Embryonic facial prominence (tissue), 1 donor: ENCODE measurements around the gene VAMP7.
"Not testable (repeated sequence)": the region's sequence is repeated elsewhere in the genome, so short reads cannot be mapped to it uniquely, and the experiment has no call there.

Source experiments
- DNase-seq: peaks from one replicate; pipeline ENCODE4 v3.0.0-alpha.2; 2016; ENCODE audit errors: extremely low spot score

The VAMP7 gene

DNA sequence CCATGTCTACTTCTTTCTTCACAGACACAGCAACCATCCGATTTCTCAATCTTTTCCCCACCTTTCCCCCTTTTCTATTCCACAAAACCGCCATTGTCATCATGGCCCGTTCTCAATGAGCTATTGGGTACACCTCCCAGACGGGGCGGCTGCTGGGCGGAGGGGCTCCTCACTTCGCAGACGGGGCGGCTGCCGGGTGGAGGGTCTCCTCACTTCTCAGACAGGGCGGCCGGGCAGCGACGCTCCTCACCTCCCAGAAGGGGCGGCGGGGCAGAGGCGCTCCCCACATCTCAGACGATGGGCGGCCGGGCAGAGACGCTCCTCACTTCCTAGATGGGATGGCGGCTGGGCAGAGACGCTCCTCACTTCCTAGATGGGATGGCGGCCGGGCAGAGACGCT, 26.5 kb downstream of the VAMP7 start:
- DNase-seq: not testable (repeated sequence)

GRCh38 chrX:155923200-155923599, 42.1 kb downstream of the VAMP7 start:
- DNase-seq: no peak

GRCh38 chrX:155930852-155931618, 49.9 kb downstream of the VAMP7 start:
- DNase-seq: not testable (repeated sequence)

- no peak for DNase-seq
Measured at GRCh38 chrX:155938132-155938531, 57.0 kb downstream of the VAMP7 start.

GRCh38 chrX:155949098-155949497, 68.0 kb downstream of the VAMP7 start:
- DNase-seq: no peak

DNA sequence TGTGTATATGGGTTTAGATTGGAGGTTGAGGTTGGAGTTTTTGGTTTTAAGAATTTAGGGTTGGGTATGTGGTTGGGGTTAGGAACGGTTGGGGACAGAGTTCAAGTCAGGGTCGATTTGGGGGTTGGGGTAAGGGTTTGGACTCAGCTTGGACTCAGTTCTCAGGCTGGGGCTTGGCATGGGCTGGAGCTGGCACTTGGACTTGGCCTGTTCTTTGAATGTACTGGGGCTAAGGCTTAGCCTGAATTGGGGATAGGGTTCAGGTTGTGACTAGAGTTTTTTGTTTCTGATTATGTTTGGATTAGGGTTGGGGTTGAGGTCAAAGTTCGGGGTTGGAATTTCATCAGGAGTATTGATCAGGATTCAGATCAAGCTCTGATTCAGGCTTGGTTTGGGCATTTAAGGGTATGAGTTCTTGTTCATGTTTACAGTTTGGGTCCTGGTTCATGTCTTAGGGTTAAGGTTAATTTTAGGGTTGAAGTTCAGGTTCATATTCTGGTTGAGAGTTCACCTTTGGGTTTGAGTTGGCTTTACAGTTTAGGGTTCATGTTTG, 70.2 kb downstream of the VAMP7 start:
- no peak for DNase-seq

DNA sequence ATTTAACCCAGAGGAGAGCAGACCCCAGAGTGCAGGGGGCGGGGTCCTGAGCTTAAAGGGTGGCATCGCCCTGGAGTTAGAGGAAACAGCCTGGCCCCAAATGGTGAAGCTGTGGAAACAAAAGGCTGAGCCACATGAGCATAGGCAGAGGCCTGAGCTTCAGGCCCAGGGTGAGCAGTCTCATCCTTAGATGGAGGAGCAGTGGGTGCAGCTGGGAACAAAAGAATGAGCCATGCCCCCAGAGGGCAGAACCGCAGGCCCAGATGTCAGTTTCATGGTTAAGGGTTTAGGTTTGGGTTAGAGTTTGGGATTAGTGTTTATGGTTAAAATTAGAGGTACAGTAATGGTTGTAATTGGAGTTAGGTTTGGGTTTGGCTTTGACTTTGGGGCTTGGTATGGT, 71.9 kb downstream of the VAMP7 start:
- DNase-seq: no peak

GRCh38 chrX:155954793-155955192, 73.6 kb downstream of the VAMP7 start:
- no peak for DNase-seq

- no peak for DNase-seq
Measured at GRCh38 chrX:155956099-155956498, 75.0 kb downstream of the VAMP7 start.

- DNase-seq: no peak
Measured at GRCh38 chrX:155956649-155957048, 75.5 kb downstream of the VAMP7 start.

GRCh38 chrX:155957843-155958242, 76.7 kb downstream of the VAMP7 start:
- DNase-seq: no peak

DNA sequence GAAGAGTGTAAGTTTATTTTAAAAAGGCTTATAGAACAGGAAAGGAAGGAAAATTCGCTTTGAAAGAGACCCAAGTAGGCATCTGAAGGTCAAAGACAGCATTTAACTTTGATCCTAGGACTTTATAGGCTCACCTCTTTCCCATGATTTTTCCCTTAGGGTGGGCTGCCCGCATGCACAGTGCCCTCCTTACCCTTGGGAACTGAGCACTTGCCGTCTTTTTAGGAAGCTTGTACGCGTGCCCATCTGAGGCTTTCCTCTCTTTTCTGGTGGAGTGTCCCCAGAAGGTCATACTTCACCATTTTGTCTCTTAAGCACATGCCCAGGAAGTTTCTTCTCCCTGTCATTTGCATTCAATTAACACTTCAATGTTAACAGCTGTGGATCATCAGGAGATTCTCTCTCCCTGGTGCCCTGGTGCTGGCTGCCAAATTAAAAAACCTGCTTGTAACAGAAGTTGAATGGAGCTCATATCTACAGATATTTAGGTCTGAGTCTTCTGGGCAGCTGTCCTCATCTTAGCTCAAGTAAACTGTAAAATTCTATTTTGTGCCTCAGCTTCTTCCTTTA, 78.0 kb downstream of the VAMP7 start:
- DNase-seq: no peak

DNA sequence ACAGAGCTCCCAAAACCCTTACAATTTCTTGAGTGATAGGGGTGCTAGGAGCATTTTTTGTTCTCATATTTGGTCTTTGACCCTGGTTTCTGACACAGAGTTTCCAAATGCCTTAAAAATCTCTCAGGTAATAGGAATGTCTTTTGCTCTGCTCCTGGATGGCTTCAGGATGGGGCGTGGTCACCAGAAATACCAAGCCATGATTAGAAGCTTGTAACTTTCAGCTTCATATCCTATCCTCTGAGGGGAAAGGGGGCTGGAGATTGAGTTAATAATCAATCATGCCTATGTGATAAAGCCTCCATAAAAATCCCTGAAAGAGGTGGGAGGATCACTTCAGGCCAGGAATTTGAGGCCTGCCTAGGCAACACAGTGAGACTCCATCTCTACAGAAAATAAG, 81.8 kb downstream of the VAMP7 start:
- no peak for DNase-seq

DNA sequence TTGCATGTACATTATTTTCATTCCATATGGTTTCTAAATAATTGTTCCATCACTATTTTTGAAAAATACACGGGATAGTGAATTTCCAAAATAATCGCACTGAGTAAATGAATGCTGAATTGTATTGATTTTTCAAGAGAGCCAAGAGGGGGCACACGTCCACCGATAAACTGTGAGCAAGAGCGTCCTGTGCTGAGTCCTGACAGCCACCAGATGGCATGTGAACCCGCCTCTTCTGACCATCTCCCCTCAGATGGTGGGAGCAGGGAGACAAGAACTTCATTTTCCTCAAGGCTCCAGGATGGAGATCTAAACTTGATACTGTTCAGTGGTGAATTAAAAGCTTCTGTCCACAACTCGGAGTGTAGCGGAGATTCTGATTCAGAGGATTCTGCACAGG, 85.7 kb downstream of the VAMP7 start:
- DNase-seq: no peak

DNA sequence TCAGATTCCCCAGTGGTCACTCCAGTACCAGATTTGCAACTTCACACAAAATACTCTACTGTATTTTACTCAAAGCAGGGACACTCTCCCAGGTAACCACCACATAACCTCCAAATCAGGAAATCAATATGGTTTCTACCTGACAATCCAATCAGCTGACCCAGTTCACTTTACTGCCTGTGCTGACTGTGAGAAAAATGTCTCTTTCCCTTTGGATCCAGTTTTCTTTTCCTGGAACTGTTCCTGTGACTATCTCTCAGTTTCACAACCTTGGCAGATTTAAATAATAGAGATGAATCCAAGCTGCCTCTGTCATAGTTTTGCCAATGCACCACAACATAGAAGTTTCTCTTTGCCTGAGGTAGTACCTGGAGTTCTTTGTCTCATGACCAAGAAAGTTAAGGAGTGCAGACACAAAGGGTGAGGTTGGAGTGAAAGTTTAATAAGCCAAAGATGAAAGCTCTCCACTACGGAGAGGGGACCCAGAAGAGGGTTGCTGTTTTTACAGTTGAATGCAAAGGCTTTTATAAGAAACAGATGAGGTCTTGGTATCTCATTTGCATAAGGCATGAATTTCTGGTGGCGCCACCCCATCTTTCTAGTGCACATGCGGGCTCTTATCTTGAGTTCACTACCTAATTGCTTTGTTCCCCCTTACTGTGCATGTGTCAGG, 86.6 kb downstream of the VAMP7 start:
- DNase-seq: no peak

DNA sequence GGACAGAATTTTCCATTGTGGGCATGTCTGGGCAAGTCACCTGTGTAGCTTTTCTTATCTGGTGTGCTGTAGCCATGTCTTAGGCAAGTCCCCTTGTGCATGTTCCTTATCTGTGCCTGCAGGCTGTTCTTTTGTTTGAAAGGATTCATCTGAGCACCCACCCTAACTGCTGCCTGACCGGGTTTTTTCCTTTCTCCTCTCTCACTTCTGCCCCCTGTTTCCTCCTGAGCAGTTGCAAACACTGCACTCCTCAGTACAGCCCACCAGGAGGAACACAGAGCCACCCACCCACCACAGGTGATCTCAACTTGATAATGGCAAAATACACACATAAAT, 87.1 kb downstream of the VAMP7 start:
- DNase-seq: no peak

DNA sequence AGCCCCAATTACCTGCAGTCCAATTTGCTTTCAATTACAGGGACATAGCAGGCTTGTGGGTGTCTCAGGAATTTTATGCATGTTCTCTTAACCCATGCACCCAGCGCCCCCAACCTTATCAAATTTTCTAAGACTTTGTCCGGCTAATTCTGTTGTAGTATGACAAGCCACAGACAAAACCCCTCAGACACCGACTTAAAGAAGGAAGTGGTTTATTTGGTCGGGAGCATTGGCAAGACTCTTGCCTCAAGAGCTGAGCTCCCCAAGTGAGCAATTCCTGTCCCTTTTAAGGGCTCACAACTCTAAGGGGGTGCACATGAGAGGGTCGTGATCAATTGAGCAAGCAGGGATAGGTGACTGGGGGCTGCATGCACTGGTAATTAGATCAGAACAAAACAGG, 87.6 kb downstream of the VAMP7 start:
- DNase-seq: no peak

GRCh38 chrX:155971658-155972057, 90.5 kb downstream of the VAMP7 start:
- not testable (repeated sequence) for DNase-seq

GRCh38 chrX:155972241-155972640, 91.1 kb downstream of the VAMP7 start:
- not testable (repeated sequence) for DNase-seq

GRCh38 chrX:155983326-155983725, 102.2 kb downstream of the VAMP7 start:
- DNase-seq: no peak

GRCh38 chrX:155985208-155985607, 104.1 kb downstream of the VAMP7 start:
- no peak for DNase-seq

- not testable (repeated sequence) for DNase-seq
Measured at GRCh38 chrX:155986995-155987394, 105.8 kb downstream of the VAMP7 start.

DNA sequence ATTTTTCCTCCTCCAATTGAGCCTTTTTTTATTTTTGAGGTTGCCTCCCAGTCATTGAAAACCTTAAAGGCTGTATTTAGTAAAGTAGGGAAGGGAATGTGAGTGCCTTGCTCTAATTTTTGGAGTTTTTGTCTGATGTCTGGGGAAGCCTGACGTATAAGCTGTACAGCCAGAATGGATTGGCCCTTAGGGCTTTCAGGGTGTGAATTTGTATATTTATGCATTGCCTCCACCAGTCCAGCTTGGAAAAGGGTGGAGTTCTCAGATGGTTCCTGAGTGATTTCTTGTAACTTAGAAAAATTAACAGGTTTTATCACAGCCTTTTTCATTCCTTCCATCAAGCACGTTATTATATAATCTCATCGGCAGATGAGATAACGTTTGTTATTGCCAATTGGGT, 107.7 kb downstream of the VAMP7 start:
- no peak for DNase-seq
